ENCODE data around the gene AGXT2. TPM values are rescaled to one million over a fixed set of nuclear protein-coding genes. Genes with fewer than 3 reads are reported as not detected.

The AGXT2 gene
- total RNA-seq: not detected
- long read RNA-seq: 0 reads

GRCh38 chr5:35047785-35048404 is at the start of gene AGXT2:
Gene AGXT2 (minus strand): TSS chr5:35047949. CDS start chr5:35047892, 57 bp downstream.
- H3K4me3 ChIP-seq: no peak within 1 kb of the TSS
- no peaks in the 10 kb centered on the region for H3K36me3 ChIP-seq
- H3K27ac ChIP-seq: no peak within 1 kb of the TSS
- ATAC-seq (no peak), DNase-seq (no peak)
- H3K27me3 ChIP-seq (ENCODE audit: low read depth): no peaks in the 10 kb centered on the region
- H3K4me1 ChIP-seq: no peaks in the 10 kb centered on the region
- no peaks in the 10 kb centered on the region for H3K9me3 ChIP-seq
- intact Hi-C loops (cut with DNase I): no loop called here
- TF ChIP-seq CTCF (IDR thresholded peaks at IDR 0.05): no peak

GRCh38 chr5:35096932-35097331 is 49.2 kb upstream of the AGXT2 start:
- no peaks in the 10 kb centered on the region for H3K36me3 ChIP-seq
- DNase-seq: no peak
- H3K4me3 ChIP-seq: no peak overlapping the region
- no peak for TF ChIP-seq CTCF (IDR thresholded peaks at IDR 0.05)
- H3K9me3 ChIP-seq: no peaks in the 10 kb centered on the region
- H3K27me3 ChIP-seq (ENCODE audit: low read depth): no peaks in the 10 kb centered on the region
- no peaks in the 10 kb centered on the region for H3K4me1 ChIP-seq
- intact Hi-C loops (cut with DNase I): loop anchor here (10.0 kb wide), 1 partner anchor 828 kb away; no protein-coding TSS in a partner anchor
- ATAC-seq: no peak
- H3K27ac ChIP-seq: no peak overlapping the region

GRCh38 chr5:35096216-35096615 is 48.5 kb upstream of the AGXT2 start:
- no peaks in the 10 kb centered on the region for H3K27me3 ChIP-seq (ENCODE audit: low read depth)

GRCh38 chr5:35095366-35095765 is 47.6 kb upstream of the AGXT2 start:
- Histone ChIP-seq H3K36me3 (no peaks in the 10 kb centered on the region), H3K27ac (no peak overlapping the region), H3K4me1 (no peaks in the 10 kb centered on the region), H3K4me3 (no peak overlapping the region), H3K9me3 (no peaks in the 10 kb centered on the region), H3K27me3 (ENCODE audit: low read depth) (no peaks in the 10 kb centered on the region)
- TF ChIP-seq CTCF (IDR thresholded peaks at IDR 0.05): no peak
- DNase-seq: no peak
- no peak for ATAC-seq
- intact Hi-C loops (cut with DNase I): loop anchor here (10.0 kb wide), 1 partner anchor 829 kb away; no protein-coding TSS in a partner anchor

More at GRCh38 chr5:35096216-35096615, 48.5 kb upstream of the AGXT2 start:
- no peaks in the 10 kb centered on the region for H3K36me3 ChIP-seq
- intact Hi-C loops (cut with DNase I): loop anchor here (10.0 kb wide), 1 partner anchor 829 kb away; no protein-coding TSS in a partner anchor
- TF ChIP-seq CTCF (IDR thresholded peaks at IDR 0.05): no peak
- H3K4me3 ChIP-seq: no peak overlapping the region
- DNase-seq (no peak), ATAC-seq (no peak)
- no peak overlapping the region for H3K27ac ChIP-seq
- H3K9me3 ChIP-seq: no peaks in the 10 kb centered on the region
- no peaks in the 10 kb centered on the region for H3K4me1 ChIP-seq

GRCh38 chr5:35094948-35095347 is 47.2 kb upstream of the AGXT2 start:
- intact Hi-C loops (cut with DNase I): loop anchor here (10.0 kb wide), 1 partner anchor 830 kb away; no protein-coding TSS in a partner anchor
- ATAC-seq: no peak
- no peaks in the 10 kb centered on the region for H3K9me3 ChIP-seq

More at GRCh38 chr5:35094948-35095347, 47.2 kb upstream of the AGXT2 start:
- Histone ChIP-seq H3K27ac (no peak overlapping the region), H3K36me3 (no peaks in the 10 kb centered on the region), H3K4me1 (no peaks in the 10 kb centered on the region), H3K4me3 (no peak overlapping the region), H3K27me3 (ENCODE audit: low read depth) (no peaks in the 10 kb centered on the region)
- DNase-seq: no peak
- no peak for TF ChIP-seq CTCF (IDR thresholded peaks at IDR 0.05)

All from lower lobe of right lung (tissue), 2 donors.